Breast epithelium (tissue), 4 donors: ENCODE results near the gene CBL. TPM values are rescaled to one million over a fixed set of nuclear protein-coding genes. Genes with fewer than 3 reads are reported as not detected.

Experiments
- DNase-seq, 2 donors: peaks; one replicate each; pipeline ENCODE4 v3.0.0-alpha.2; 2019; ENCODE audit warnings: low spot score in 2 of 2
- H3K27ac ChIP-seq, 2 donors: fragments of 200-600 bp; sonication (generic) in 1 of 2; one replicate each; pipeline ENCODE4 v1.5.1; 2016 to 2019; ENCODE audit warnings: mild to moderate bottlenecking in 1 of 2
- H3K27me3 ChIP-seq, 2 donors: fragments of 200-600 bp; sonication (generic) in 1 of 2; one replicate each; pipeline versions ENCODE4 v1.5.1 to v1.6.0; 2017 to 2019; ENCODE audit warnings: control low read depth in 1 of 2, mild to moderate bottlenecking in 1 of 2
- H3K36me3 ChIP-seq: fragments of 200-600 bp; one replicate; pipeline ENCODE4 v1.5.1; 2019
- H3K4me1 ChIP-seq, 2 donors: fragments of 200-600 bp; sonication (generic); one replicate each; pipeline ENCODE4 v1.5.1; 2016 to 2019; ENCODE audit warnings: control low read depth in 1 of 2
- H3K4me3 ChIP-seq, 3 donors: fragments of 200-600 bp; sonication (generic); 1 replicate in 2 of 3; 2 replicates in 1 of 3; pipeline ENCODE4 v1.5.1; 2016 to 2019; ENCODE audit warnings: mild to moderate bottlenecking in 3 of 3, moderate library complexity in 2 of 3
- H3K9me3 ChIP-seq, 2 donors: fragments of 200-600 bp; sonication (generic) in 1 of 2; one replicate each; pipeline ENCODE4 v1.5.1; 2016 to 2019; ENCODE audit warnings: control low read depth in 1 of 2
- POLR2A ChIP-seq: fragments of 450-650 bp; IDR thresholded peaks from one replicate; pipeline ENCODE4 v1.6.1; 2016; ENCODE audit warnings: antibody characterized with exemption, mild to moderate bottlenecking, moderate library complexity
- POLR2AphosphoS5 ChIP-seq, 3 donors: sonication (generic); formaldehyde crosslinking; IDR thresholded peaks; one replicate each; pipeline ENCODE4 v1.6.1; 2017; ENCODE audit warnings: antibody characterized with exemption in 3 of 3
- intact Hi-C: fragments of 100-400 bp; cut with DNase I; formaldehyde crosslinking; loops from one replicate; pipeline ENCODE4 v1.15.1; 2023; ENCODE audit warnings: low total_unique reads
- total RNA-seq, 3 donors: library from RNA; depleted of rRNA; stranded (reverse); fragments of >200 nt; gene quantifications; one replicate each; pipeline ENCODE4 v1.1.0, GENCODE V29; 2016
- TF ChIP-seq, protein P1 (sequence below), 3 donors: fragments of 450-650 bp; IDR thresholded peaks; one replicate each; pipeline ENCODE4 v1.5.1; 2016 to 2017; ENCODE audit warnings: antibody characterized with exemption in 3 of 3, mild to moderate bottlenecking in 3 of 3, moderate library complexity in 3 of 3

The CBL gene
- total RNA-seq, 3 donors from 2014 or later: 13.1 to 17.0 (median 14.3) TPM

DNA sequence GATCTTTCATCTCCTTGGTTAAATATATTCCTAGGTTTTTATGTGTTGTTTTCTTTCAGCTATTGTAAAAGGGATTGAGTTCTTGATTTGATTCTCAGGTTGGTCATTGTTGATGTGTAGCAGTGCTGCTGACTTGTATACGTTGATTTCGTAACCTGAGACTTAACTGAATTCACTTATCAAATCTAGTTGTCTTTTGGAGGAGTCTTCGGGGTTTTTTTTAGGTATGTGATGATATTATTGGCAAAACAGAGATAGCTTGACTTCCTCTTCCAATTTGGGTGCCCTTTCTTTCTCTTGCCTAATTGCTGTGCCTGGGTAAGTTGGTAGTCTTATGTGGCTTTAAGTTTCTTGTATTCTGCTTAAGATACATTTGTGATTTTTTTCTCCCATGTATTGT is 52.8 kb downstream of the CBL start:
- H3K4me3 ChIP-seq: no peak overlapping the region
- H3K9me3 ChIP-seq: no peaks in the 10 kb centered on the region
- H3K36me3 ChIP-seq: no peaks in the 10 kb centered on the region
- intact Hi-C loops: no loop called here
- no peak overlapping the region for H3K27ac ChIP-seq
- H3K27me3 ChIP-seq: no peaks in the 10 kb centered on the region
- DNase-seq: no peak
- no peak for TF ChIP-seq POLR2A
- no peak for TF ChIP-seq POLR2AphosphoS5 (IDR thresholded peaks at IDR 0.05)
- TF ChIP-seq, protein P1, sequence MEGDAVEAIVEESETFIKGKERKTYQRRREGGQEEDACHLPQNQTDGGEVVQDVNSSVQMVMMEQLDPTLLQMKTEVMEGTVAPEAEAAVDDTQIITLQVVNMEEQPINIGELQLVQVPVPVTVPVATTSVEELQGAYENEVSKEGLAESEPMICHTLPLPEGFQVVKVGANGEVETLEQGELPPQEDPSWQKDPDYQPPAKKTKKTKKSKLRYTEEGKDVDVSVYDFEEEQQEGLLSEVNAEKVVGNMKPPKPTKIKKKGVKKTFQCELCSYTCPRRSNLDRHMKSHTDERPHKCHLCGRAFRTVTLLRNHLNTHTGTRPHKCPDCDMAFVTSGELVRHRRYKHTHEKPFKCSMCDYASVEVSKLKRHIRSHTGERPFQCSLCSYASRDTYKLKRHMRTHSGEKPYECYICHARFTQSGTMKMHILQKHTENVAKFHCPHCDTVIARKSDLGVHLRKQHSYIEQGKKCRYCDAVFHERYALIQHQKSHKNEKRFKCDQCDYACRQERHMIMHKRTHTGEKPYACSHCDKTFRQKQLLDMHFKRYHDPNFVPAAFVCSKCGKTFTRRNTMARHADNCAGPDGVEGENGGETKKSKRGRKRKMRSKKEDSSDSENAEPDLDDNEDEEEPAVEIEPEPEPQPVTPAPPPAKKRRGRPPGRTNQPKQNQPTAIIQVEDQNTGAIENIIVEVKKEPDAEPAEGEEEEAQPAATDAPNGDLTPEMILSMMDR (IDR thresholded peaks at IDR 0.05): no peak
- no peaks in the 10 kb centered on the region for H3K4me1 ChIP-seq

DNA sequence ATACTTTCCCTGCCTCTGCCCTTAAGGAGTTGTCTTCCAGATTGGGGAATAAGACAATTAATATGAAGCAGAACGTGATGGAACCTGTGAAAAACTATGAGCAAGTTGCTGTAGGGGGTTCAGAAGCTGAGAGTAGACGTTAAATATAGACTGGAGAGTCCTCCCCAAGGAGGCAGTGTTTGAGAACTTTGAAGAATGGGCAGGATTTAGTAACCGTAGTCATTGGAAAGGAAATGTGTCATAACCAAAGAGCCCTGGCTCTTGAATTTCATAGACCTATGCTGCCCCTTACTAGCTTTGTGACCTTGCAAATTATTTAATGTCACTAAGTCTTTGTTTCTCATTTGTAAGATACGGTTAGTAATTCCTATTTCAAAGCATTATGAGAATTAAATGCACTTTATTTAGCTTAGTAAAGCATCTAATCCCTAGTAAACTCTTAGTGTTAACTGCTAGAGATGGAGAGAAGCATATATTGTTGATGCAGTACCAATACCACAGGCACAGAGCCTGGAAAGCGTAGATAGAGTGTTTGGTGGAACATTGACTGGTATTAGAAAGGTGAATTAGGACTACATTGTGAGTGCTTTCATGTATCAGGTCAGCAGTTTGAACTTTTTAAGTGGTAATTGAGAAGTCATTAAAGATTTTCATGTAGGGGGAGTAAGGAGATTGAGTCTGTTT is 56.7 kb downstream of the CBL start:
- peak overlapping the region in 1 of 2 donors; percentile 40 for H3K27ac ChIP-seq
- no peaks in the 10 kb centered on the region for H3K27me3 ChIP-seq
- H3K36me3 ChIP-seq: no peaks in the 10 kb centered on the region
- intact Hi-C loops: no loop called here
- no peaks in the 10 kb centered on the region for H3K9me3 ChIP-seq
- no peak for DNase-seq
- no peak for TF ChIP-seq POLR2AphosphoS5 (IDR thresholded peaks at IDR 0.05)
- TF ChIP-seq, protein P1 (IDR thresholded peaks at IDR 0.05): no peak
- H3K4me3 ChIP-seq: no peak overlapping the region
- no peaks in the 10 kb centered on the region for H3K4me1 ChIP-seq

DNA sequence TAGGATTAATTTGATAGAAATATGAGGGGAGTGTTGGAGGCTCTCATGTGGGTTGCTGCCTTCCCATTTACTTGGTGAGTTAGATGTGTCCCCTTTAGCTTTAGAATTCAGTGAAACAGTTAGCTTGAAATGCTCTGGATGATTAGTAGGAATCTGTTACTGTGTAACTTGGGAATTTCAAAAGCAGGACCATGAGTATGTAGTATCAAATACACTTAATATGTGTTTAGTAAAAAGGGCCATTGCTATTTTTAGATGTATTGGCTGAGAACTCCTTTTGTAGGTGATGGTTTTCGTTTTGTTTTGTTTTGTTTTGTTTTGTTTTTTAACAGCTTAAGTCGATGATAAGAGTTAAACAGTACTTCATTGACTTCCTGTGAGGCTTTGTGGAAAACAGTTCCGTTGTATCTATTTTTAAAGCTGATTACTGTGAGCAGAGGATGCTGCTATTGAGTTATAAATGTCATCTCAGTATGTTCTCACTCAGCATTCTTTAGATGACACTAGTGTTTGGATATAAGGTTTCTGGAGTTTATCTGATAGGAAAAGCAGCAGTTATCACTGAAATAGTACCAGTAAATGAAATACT is 57.3 kb downstream of the CBL start:
- DNase-seq: no peak
- Histone ChIP-seq H3K27ac (peak overlapping the region in 1 of 2 donors; percentile 40), H3K27me3 (no peaks in the 10 kb centered on the region), H3K4me3 (no peak overlapping the region), H3K36me3 (no peaks in the 10 kb centered on the region), H3K4me1 (no peaks in the 10 kb centered on the region), H3K9me3 (no peaks in the 10 kb centered on the region)
- TF ChIP-seq, protein P1 (IDR thresholded peaks at IDR 0.05): no peak
- no peak for TF ChIP-seq POLR2AphosphoS5 (IDR thresholded peaks at IDR 0.05)
- TF ChIP-seq POLR2A: no peak
- intact Hi-C loops: no loop called here

DNA sequence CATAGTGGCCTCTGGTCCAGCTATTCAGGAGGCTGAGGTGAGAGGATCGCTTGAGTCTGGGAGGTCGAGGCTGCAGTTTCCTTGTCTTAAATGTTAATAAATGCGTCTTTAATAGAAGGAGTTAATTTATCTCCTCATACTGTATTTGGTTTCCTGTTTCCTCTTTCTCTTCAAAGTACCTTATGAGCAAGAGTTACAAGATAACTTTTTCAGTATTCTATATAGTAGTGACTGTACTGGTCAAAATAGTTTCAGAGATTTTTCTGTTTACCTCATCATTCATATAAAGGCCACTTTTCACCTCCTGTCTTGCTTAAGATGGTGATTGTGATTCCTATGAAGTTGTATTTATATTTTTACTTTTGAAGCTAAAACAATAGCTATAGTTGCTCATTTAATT is 59.9 kb downstream of the CBL start:
- TF ChIP-seq POLR2A: no peak
- no peak for TF ChIP-seq POLR2AphosphoS5 (IDR thresholded peaks at IDR 0.05)
- TF ChIP-seq, protein P1 (IDR thresholded peaks at IDR 0.05): no peak
- Histone ChIP-seq H3K27me3 (no peaks in the 10 kb centered on the region), H3K27ac (no peak overlapping the region), H3K4me1 (no peaks in the 10 kb centered on the region), H3K36me3 (no peaks in the 10 kb centered on the region), H3K9me3 (no peaks in the 10 kb centered on the region), H3K4me3 (no peak overlapping the region)
- intact Hi-C loops: no loop called here
- no peak for DNase-seq

DNA sequence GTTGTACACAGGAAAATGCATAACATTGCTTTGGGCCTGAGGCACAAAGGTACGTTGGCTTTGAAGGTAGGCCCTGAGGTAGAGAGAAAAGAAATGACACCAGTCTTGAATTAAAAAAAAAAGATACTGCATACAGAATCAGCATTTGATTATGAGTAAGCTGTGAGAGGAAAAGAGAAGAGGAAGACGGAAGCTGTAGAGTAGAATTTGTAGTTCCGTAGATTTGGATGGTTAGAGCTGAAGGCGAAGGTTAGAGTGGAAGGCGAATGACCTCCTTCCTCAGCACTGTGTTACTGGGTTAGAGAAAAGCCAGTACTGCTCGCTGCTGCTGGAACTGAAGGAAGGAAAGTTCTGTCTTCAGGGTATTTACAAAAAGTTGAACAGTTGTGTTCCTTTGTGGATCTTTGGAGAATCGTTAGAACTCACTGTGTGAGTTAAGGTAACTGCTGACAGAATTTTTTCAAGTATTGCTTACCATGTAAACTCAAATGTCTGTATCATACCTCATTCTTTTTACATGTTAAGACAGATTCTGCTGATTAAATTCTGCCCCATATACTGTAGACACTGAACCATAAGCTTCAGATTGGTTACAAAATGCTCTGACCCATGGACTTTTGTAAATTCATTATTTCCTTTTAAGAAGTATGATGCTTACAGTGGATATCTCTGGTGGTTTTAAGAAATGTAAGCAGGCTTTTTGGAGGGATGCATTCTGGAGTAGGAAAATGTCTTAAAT is 60.5 kb downstream of the CBL start:
- DNase-seq: no peak
- Histone ChIP-seq H3K9me3 (no peaks in the 10 kb centered on the region), H3K27ac (no peak overlapping the region), H3K4me3 (no peak overlapping the region), H3K4me1 (no peaks in the 10 kb centered on the region), H3K27me3 (no peaks in the 10 kb centered on the region), H3K36me3 (no peaks in the 10 kb centered on the region)
- TF ChIP-seq, protein P1 (IDR thresholded peaks at IDR 0.05): no peak
- TF ChIP-seq POLR2A (no peak), POLR2AphosphoS5 (IDR thresholded peaks at IDR 0.05) (no peak)
- intact Hi-C loops: no loop called here
